WI38 (cell line): ENCODE results near the gene HIKESHI.

Source experiments
- H3K4me3 ChIP-seq: 2 replicates; pipeline ENCODE4 v1.5.1; 2011; ENCODE audit warnings: low read depth, mild to moderate bottlenecking, control low read depth, low read length
- TF ChIP-seq, protein P1 (sequence below): IDR thresholded peaks from 2 replicates; pipeline ENCODE4 v1.5.1; 2012; ENCODE audit warnings: low read depth, mild to moderate bottlenecking, control low read depth, low read length

The HIKESHI gene, protein sequence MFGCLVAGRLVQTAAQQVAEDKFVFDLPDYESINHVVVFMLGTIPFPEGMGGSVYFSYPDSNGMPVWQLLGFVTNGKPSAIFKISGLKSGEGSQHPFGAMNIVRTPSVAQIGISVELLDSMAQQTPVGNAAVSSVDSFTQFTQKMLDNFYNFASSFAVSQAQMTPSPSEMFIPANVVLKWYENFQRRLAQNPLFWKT

DNA sequence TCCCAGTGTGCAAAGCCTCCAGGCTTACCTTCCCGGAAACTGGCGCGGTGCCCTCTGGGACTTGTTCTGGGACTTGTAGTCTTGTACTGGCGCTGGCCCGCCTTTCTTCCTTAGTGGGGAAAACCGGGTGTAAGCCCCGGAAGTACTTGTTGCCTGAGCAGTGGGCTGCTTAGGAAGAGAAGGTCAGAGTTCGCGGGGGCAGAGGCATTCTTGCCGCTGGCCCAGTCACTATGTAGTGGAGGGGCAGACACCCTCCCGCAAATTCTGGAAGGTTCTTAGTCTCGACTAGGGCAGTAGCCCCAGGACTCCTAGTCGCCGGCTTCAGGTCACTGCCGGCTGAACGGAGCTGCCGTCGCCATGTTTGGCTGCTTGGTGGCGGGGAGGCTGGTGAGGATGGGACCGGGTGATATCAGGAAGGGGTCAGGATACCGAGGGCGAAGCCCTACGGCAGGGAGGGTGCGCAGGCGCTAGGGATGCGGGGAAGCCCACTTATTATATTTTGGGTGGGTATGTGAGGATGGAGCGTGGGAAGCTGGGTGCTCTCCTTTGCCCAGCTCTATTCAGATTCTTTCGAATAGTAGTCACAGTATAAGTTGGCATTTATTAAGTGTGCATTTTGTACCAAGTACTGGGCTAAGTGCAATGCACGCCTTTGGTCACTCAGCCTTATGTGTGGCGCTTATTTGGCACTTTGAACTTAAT is at the start of gene HIKESHI:
Gene HIKESHI (plus strand): TSS at position 149 of the 702 bp plus-strand sequence. CDS start 209 bp downstream, at position 358.
- TF ChIP-seq, protein P1, sequence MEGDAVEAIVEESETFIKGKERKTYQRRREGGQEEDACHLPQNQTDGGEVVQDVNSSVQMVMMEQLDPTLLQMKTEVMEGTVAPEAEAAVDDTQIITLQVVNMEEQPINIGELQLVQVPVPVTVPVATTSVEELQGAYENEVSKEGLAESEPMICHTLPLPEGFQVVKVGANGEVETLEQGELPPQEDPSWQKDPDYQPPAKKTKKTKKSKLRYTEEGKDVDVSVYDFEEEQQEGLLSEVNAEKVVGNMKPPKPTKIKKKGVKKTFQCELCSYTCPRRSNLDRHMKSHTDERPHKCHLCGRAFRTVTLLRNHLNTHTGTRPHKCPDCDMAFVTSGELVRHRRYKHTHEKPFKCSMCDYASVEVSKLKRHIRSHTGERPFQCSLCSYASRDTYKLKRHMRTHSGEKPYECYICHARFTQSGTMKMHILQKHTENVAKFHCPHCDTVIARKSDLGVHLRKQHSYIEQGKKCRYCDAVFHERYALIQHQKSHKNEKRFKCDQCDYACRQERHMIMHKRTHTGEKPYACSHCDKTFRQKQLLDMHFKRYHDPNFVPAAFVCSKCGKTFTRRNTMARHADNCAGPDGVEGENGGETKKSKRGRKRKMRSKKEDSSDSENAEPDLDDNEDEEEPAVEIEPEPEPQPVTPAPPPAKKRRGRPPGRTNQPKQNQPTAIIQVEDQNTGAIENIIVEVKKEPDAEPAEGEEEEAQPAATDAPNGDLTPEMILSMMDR: no peak
- H3K4me3 ChIP-seq: peak within 1 kb of the TSS; percentile 97

DNA sequence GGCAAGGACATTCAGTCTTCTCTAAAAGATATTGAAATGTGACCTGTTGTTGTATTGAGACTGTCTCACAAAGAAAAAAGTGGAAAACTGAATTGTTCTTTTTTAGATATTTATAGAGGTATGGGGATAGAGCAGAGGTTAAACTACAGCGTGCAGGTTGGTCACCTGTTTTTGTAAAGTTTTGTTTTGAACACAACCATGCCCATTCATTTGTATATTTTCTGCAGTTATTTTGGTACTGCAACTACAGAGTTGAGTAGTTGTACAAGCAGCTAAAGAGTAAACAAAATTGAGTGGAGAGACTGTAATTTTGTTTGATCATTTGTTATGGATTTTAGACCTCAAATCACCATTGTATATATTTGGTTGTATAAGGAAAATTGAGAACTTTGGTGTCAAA is 46.1 kb upstream of the HIKESHI start:
- H3K4me3 ChIP-seq: no peak overlapping the region
- TF ChIP-seq, protein P1: no peak

DNA sequence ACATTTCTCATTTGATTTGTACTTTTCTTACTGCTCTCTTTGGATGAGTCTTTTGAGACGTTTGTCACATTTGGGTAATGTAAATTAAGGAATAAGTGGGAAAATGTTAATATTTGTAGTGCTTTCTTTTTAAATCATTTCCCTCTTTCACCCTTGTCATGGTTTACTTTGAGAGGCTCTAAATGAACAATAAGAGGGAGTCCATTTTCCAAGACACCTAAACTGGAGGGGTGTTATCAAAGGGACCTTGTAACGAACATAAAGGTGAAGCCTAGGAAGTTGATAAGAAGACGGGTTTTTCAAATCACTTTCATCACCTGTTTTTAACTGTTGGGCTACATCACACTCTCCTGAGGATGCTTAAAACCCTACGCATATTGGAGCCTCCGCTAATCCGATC is 45.4 kb upstream of the HIKESHI start:
- no peak overlapping the region for H3K4me3 ChIP-seq
- TF ChIP-seq, protein P1: no peak

DNA sequence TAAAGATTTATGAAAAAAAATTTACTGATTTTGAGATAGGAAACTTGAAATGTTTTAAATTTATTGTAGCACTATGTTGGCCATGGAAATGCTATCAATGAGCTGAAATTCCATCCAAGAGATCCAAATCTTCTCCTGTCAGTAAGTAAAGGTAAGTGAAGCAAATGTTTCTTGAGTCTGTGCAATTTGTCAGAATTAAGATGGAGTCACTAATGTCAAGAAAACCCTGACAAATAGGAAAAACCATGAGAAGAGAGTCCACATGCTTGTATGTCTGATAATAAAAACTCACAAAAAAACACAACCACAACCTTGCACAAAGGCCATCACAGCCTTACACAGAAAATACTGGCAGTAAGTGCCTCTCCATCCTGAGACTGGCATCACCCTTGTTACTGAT is 44.6 kb upstream of the HIKESHI start:
- TF ChIP-seq, protein P1: no peak
- no peak overlapping the region for H3K4me3 ChIP-seq

DNA sequence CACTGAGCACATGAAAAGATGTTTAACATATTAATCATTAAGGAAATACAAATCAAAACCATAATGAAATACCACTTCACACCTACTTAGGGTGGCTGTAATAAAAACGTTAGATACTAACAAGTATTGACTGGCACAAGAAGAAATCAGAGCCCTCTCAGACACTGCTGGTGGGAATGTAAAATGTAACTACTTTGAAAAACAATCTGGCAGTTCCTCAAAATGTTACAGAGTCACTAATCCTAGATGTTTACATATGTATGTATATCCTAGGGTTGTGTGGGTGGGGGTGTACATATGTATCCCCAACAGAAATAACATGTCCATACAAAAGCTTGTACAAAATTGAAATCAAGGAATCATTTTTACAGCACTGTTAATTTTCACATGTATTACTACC is 42.3 kb upstream of the HIKESHI start:
- TF ChIP-seq, protein P1: no peak
- H3K4me3 ChIP-seq: no peak overlapping the region

DNA sequence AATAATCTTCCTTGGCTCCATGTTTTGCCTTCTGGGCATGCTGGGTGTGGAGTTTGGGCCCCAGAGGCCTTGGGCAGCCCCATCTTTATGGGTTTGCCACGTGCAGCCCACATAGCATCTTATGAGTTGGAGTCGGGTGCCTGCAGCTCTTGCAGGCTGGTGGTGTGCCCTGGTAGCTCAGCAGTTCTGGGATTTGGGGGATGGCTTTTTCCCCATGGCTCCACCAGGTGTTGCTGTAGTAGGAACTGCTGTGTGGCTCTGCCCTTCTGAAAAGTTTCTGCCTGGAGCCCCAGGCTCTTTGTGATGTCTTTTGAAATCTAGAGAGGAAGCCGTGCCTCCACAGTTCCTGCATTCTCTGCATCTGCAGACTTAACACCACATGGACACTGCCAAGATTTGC is 40.7 kb upstream of the HIKESHI start:
- H3K4me3 ChIP-seq: no peak overlapping the region
- TF ChIP-seq, protein P1: no peak

DNA sequence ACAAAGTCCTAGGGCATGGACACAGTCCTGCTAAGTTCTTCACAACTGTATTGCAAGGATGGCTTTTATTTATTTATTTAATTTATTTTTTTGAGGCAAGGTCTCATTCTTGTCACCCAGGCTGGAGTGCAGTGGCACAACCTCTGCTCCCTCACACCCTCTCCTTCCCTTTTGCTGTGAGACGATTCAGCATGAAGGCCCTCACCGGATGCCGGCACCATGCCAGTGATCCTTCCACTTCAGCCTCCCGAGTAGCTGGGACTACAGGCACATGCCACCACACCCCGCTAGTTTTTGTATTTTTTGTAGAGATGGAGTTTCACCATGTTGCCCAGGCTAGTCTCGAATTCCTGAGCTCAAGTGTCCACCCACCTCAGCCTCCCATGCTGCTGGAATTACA is 39.7 kb upstream of the HIKESHI start:
- TF ChIP-seq, protein P1: no peak
- no peak overlapping the region for H3K4me3 ChIP-seq
